Panc1 (cell line): Measurements from ENCODE around the gene ZNF764. TPM values are rescaled to one million over a fixed set of nuclear protein-coding genes. Genes with fewer than 3 reads are reported as not detected.

Source experiments
- ATAC-seq: fragments of 200-7000 bp; cut with Tn5 transposase; 2 replicates; pipeline ENCODE4 v1.9.1; 2020; ENCODE audit warnings: mild to moderate bottlenecking, moderate library complexity
- BruUV-seq: library from RNA; stranded (reverse); fragments of 400-500 nt; replicated peaks from 2 replicates; lab custom pipeline; 2021; lab: Mats Ljungman, UMichigan
- CTCF ChIA-PET: fragments of 300-600 bp; sonication (Branson Sonifier 250); formaldehyde crosslinking; loops from one replicate; lab custom pipeline; 2022; ENCODE audit warnings: antibody characterized with exemption; lab: Charles Lee
- POLR2A ChIA-PET: fragments of 300-600 bp; sonication (Branson Sonifier 250); formaldehyde crosslinking; loops from one replicate; lab custom pipeline; 2022; ENCODE audit warnings: antibody characterized with exemption; lab: Charles Lee
- DNase-seq: peaks from one replicate; pipeline ENCODE4 v3.0.0-alpha.2; 2010; ENCODE audit warnings: low read depth, low spot score
- H3K27ac ChIP-seq: 2 replicates; pipeline ENCODE4 v1.5.1; 2011; ENCODE audit warnings: mild to moderate bottlenecking, low read length, inconsistent platforms
- H3K27me3 ChIP-seq: fragments of 200-500 bp; sonication (Bioruptor generic); 2 replicates; pipeline ENCODE4 v1.6.0; 2014; ENCODE audit warnings: low read length, inconsistent platforms; ENCODE audit not compliant: control insufficient read depth, insufficient read depth
- H3K36me3 ChIP-seq: fragments of 200-500 bp; sonication (Bioruptor generic); 2 replicates; pipeline ENCODE4 v1.5.1; 2014; ENCODE audit warnings: inconsistent platforms, mild to moderate bottlenecking, low read length, moderate library complexity; ENCODE audit not compliant: control insufficient read depth, insufficient read depth
- H3K4me1 ChIP-seq: 2 replicates; pipeline ENCODE4 v1.5.1; 2011; ENCODE audit warnings: inconsistent platforms, mild to moderate bottlenecking, low read length, moderate library complexity; ENCODE audit not compliant: control insufficient read depth, insufficient read depth
- H3K4me3 ChIP-seq, 2 experiments: 2 replicates each; pipeline ENCODE4 v1.5.1; 2011 to 2012; ENCODE audit warnings: low read depth in 2 of 2, low read length in 2 of 2, mild to moderate bottlenecking in 2 of 2, inconsistent platforms in 1 of 2, moderate library complexity in 1 of 2
- H3K9me3 ChIP-seq: fragments of 200-500 bp; sonication (Bioruptor generic); 2 replicates; pipeline ENCODE4 v1.5.1; 2014; ENCODE audit warnings: low read depth, mild to moderate bottlenecking, inconsistent platforms, low read length, moderate library complexity; ENCODE audit not compliant: control insufficient read depth, insufficient read depth
- POLR2AphosphoS5 ChIP-seq: IDR thresholded peaks from 2 replicates; pipeline ENCODE4 v1.6.1; 2012; ENCODE audit warnings: mild to moderate bottlenecking, low read depth, low read length, moderate library complexity
- SIN3A ChIP-seq: IDR thresholded peaks from 2 replicates; pipeline ENCODE4 v1.6.1; 2012; ENCODE audit warnings: low read depth, mild to moderate bottlenecking, low read length, moderate library complexity, borderline replicate concordance; ENCODE audit not compliant: insufficient read depth
- TCF7L2 ChIP-seq: IDR thresholded peaks from 2 replicates; pipeline ENCODE4 v1.6.1; 2011; ENCODE audit warnings: mild to moderate bottlenecking, low read depth, low read length, inconsistent platforms
- in situ Hi-C: cut with HindIII; loops from 2 replicates; pipeline ENCODE4 v1.10.0; 2016; ENCODE audit warnings: low sequenced_read_pairs, low pct_unique_long_range_greater_than_20kb
- intact Hi-C: fragments of 100-400 bp; cut with micrococcal nuclease; formaldehyde crosslinking; loops from one replicate; pipeline ENCODE4 v1.10.0; 2022; ENCODE audit not compliant: unreplicated experiment
- total RNA-seq: library from RNA; stranded (reverse); gene quantifications from one replicate; pipeline ENCODE4 v1.2.1, GENCODE V29; 2021; ENCODE audit not compliant: unreplicated experiment
- TF ChIP-seq, protein P1 (sequence below), 2 experiments: IDR thresholded peaks; 2 replicates each; pipeline ENCODE4 v1.6.1; 2011 to 2012; ENCODE audit warnings: low read depth in 2 of 2, control low read depth in 1 of 2, low read length in 1 of 2, mild to moderate bottlenecking in 1 of 2, moderate library complexity in 1 of 2; ENCODE audit not compliant: insufficient read depth in 1 of 2
- TF ChIP-seq, protein P2 (sequence below): fragments of 450-650 bp; IDR thresholded peaks from 2 replicates; pipeline ENCODE4 v1.5.1; 2017; ENCODE audit warnings: mild to moderate bottlenecking

The ZNF764 gene
- total RNA-seq, 1 experiment from 2014 or later, result 16.7 TPM

GRCh38 chr16:30518552-30518951, 39.6 kb downstream of the ZNF764 start:
- H3K27me3 ChIP-seq, result no peaks in the 10 kb centered on the region
- DNase-seq, result no peak
- in situ Hi-C loops, result no loop called here
- no peaks in the 10 kb centered on the region for H3K4me1 ChIP-seq
- intact Hi-C loops, result no loop called here
- ATAC-seq, result no peak
- ChIA-PET CTCF (no interaction called here), POLR2A (interaction anchor here (0.5 kb wide), 1 partner anchor 12 kb away, joined by 11 read pairs; no protein-coding TSS in a partner anchor)
- no peak overlapping the region for H3K4me3 ChIP-seq
- no peak overlapping the region for H3K27ac ChIP-seq
- BruUV-seq, result no TSS peak
- H3K36me3 ChIP-seq, result no peaks in the 10 kb centered on the region
- no peak for TF ChIP-seq SIN3A
- TF ChIP-seq, protein P1, sequence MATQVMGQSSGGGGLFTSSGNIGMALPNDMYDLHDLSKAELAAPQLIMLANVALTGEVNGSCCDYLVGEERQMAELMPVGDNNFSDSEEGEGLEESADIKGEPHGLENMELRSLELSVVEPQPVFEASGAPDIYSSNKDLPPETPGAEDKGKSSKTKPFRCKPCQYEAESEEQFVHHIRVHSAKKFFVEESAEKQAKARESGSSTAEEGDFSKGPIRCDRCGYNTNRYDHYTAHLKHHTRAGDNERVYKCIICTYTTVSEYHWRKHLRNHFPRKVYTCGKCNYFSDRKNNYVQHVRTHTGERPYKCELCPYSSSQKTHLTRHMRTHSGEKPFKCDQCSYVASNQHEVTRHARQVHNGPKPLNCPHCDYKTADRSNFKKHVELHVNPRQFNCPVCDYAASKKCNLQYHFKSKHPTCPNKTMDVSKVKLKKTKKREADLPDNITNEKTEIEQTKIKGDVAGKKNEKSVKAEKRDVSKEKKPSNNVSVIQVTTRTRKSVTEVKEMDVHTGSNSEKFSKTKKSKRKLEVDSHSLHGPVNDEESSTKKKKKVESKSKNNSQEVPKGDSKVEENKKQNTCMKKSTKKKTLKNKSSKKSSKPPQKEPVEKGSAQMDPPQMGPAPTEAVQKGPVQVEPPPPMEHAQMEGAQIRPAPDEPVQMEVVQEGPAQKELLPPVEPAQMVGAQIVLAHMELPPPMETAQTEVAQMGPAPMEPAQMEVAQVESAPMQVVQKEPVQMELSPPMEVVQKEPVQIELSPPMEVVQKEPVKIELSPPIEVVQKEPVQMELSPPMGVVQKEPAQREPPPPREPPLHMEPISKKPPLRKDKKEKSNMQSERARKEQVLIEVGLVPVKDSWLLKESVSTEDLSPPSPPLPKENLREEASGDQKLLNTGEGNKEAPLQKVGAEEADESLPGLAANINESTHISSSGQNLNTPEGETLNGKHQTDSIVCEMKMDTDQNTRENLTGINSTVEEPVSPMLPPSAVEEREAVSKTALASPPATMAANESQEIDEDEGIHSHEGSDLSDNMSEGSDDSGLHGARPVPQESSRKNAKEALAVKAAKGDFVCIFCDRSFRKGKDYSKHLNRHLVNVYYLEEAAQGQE (IDR thresholded peaks at IDR 0.05; ENCODE audit: insufficient read depth in 1 of 2, low read depth in 2 of 2, low read length in 1 of 2), result no peak
- TF ChIP-seq POLR2AphosphoS5, result no peak
- TF ChIP-seq, protein P2, sequence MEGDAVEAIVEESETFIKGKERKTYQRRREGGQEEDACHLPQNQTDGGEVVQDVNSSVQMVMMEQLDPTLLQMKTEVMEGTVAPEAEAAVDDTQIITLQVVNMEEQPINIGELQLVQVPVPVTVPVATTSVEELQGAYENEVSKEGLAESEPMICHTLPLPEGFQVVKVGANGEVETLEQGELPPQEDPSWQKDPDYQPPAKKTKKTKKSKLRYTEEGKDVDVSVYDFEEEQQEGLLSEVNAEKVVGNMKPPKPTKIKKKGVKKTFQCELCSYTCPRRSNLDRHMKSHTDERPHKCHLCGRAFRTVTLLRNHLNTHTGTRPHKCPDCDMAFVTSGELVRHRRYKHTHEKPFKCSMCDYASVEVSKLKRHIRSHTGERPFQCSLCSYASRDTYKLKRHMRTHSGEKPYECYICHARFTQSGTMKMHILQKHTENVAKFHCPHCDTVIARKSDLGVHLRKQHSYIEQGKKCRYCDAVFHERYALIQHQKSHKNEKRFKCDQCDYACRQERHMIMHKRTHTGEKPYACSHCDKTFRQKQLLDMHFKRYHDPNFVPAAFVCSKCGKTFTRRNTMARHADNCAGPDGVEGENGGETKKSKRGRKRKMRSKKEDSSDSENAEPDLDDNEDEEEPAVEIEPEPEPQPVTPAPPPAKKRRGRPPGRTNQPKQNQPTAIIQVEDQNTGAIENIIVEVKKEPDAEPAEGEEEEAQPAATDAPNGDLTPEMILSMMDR, result no peak
- no peak for TF ChIP-seq TCF7L2
- H3K9me3 ChIP-seq, result no peaks in the 10 kb centered on the region

- TF ChIP-seq, protein P1 (IDR thresholded peaks at IDR 0.05; ENCODE audit: insufficient read depth in 1 of 2, low read depth in 2 of 2, low read length in 1 of 2), result no peak
- TF ChIP-seq SIN3A (no peak), POLR2AphosphoS5 (no peak), TCF7L2 (no peak)
- TF ChIP-seq, protein P2, result no peak
- BruUV-seq, result no TSS peak
- Histone ChIP-seq H3K27me3 (no peaks in the 10 kb centered on the region), H3K9me3 (no peaks in the 10 kb centered on the region), H3K4me1 (no peaks in the 10 kb centered on the region), H3K4me3 (no peak overlapping the region), H3K27ac (no peak overlapping the region), H3K36me3 (no peaks in the 10 kb centered on the region)
- ChIA-PET CTCF (no interaction called here), POLR2A (interaction anchor here (0.5 kb wide), 1 partner anchor 81 kb away, joined by 10 read pairs; no protein-coding TSS in a partner anchor)
- intact Hi-C loops (no loop called here), in situ Hi-C loops (no loop called here)
- ATAC-seq, result no peak
- DNase-seq, result no peak
Observed at GRCh38 chr16:30515275-30515674, 42.9 kb downstream of the ZNF764 start.
